Measurements from ENCODE around the gene SLC12A7. TPM values are rescaled to one million over a fixed set of nuclear protein-coding genes. Genes with fewer than 3 reads are reported as not detected.

The SLC12A7 gene
- total RNA-seq, 1 experiment from 2014 or later: 207 TPM

DNA sequence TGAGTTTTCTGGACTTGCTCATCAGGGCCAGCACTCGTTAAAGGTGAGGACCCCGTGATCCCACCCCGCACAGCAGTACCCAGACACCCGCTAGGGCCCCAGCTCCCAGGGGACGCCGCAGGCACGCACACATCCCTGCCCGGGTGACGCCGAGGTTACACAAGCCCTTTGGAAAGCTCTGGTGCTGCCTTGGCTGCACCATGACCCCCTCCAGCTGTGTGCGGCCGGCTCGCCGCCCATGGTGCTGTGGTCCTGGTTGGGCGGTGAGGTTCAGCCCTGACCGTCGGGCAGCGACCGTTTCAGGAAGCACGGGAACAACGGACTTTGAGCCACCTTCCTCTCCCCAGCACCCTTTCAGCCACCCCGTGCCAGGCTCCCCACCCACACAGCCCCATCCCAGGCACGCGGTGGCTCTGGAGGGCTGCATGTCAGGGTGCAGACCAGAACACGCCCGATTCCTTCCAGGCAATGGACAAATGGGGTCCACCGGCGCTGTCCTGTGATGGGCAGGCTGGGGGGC, 7.5 kb upstream of the SLC12A7 start:
- Histone ChIP-seq H3K27ac (no peak overlapping the region), H3K79me2 (ENCODE audit: low read depth) (no peaks in the 10 kb centered on the region), H4K20me1 (ENCODE audit: insufficient read depth) (no peaks in the 10 kb centered on the region), H3K4me2 (no peak overlapping the region), H3K9me2 (ENCODE audit: insufficient read depth) (no peaks in the 10 kb centered on the region), H3K27me3 (ENCODE audit: insufficient read depth, low read depth) (no peaks in the 10 kb centered on the region), H3K4me1 (replicated peaks; ENCODE audit: insufficient read depth) (peaks cover 24% of the 10 kb centered on the region), H3K36me3 (ENCODE audit: low read depth) (no peaks in the 10 kb centered on the region), H3K4me3 (no peak overlapping the region), H3K9me3 (ENCODE audit: insufficient read depth, low read depth) (no peaks in the 10 kb centered on the region), H3F3A (ENCODE audit: insufficient read depth, low read depth) (peaks cover 23% of the 10 kb centered on the region), H2AFZ (no peak overlapping the region)
- ChIA-PET CTCF (interaction anchor here (0.7 to 2.9 kb wide), 3 partner anchors 11 to 778 kb away, joined by 3 to 16 read pairs (median 3); no protein-coding TSS in a partner anchor), POLR2A (ENCODE audit: unreplicated experiment) (interaction anchor here (0.6 to 3.5 kb wide), 2 partner anchors 11 to 12 kb away, joined by 3 to 77 read pairs; no protein-coding TSS in a partner anchor)
- BruUV-seq (replicated peaks): no TSS peak
- intact Hi-C loops (cut with micrococcal nuclease; ENCODE audit: unreplicated experiment): loop anchor here (10.0 kb wide), 2 partner anchors 395 to 735 kb away; no protein-coding TSS in a partner anchor
- TF ChIP-seq, protein P1, sequence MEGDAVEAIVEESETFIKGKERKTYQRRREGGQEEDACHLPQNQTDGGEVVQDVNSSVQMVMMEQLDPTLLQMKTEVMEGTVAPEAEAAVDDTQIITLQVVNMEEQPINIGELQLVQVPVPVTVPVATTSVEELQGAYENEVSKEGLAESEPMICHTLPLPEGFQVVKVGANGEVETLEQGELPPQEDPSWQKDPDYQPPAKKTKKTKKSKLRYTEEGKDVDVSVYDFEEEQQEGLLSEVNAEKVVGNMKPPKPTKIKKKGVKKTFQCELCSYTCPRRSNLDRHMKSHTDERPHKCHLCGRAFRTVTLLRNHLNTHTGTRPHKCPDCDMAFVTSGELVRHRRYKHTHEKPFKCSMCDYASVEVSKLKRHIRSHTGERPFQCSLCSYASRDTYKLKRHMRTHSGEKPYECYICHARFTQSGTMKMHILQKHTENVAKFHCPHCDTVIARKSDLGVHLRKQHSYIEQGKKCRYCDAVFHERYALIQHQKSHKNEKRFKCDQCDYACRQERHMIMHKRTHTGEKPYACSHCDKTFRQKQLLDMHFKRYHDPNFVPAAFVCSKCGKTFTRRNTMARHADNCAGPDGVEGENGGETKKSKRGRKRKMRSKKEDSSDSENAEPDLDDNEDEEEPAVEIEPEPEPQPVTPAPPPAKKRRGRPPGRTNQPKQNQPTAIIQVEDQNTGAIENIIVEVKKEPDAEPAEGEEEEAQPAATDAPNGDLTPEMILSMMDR (conservative IDR thresholded peaks at IDR 0.05): no peak
- TF ChIP-seq EZH2 (IDR thresholded peaks at IDR 0.05; ENCODE audit: low read depth): no peak
- DNase-seq: no peak

DNA sequence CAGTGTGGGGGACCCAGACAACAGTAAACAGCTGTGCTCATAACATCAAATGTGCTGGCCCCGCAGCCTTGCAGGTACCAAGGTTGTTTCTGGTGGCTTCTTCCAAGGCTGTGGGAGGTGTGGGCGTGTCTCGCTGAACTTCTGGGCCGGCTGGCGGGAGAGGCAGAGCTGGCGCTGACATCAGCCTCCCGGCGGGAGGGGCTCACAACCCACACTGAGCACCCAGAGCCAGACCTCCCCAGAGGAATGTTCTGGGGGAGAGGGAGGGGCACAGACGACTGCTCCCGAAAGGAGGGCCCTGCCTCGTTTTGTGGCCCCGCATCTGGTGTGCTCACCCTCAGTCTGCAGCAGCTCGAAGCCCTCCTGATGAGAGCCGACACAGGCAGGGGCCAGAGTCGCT, 6.9 kb upstream of the SLC12A7 start:
- CTCF ChIA-PET: interaction anchor here (0.7 to 2.9 kb wide), 4 partner anchors 11 to 779 kb away, joined by 3 to 16 read pairs (median 3); no protein-coding TSS in a partner anchor
- Histone ChIP-seq H3K4me2 (peak overlapping the region; percentile 29; the same call in 1 of the 2 replicates), H3F3A (ENCODE audit: insufficient read depth, low read depth) (peaks cover 23% of the 10 kb centered on the region), H3K4me3 (no peak overlapping the region), H2AFZ (no peak overlapping the region), H3K9me3 (ENCODE audit: insufficient read depth, low read depth) (no peaks in the 10 kb centered on the region), H3K36me3 (ENCODE audit: low read depth) (no peaks in the 10 kb centered on the region), H3K27me3 (ENCODE audit: insufficient read depth, low read depth) (no peaks in the 10 kb centered on the region), H3K9me2 (ENCODE audit: insufficient read depth) (no peaks in the 10 kb centered on the region), H4K20me1 (ENCODE audit: insufficient read depth) (no peaks in the 10 kb centered on the region), H3K79me2 (ENCODE audit: low read depth) (no peaks in the 10 kb centered on the region), H3K27ac (no peak overlapping the region), H3K4me1 (replicated peaks; ENCODE audit: insufficient read depth) (peaks cover 30% of the 10 kb centered on the region)
- peak in 1 of 2 experiments; percentile 71 for DNase-seq
- no TSS peak for BruUV-seq (replicated peaks)
- POLR2A ChIA-PET (ENCODE audit: unreplicated experiment): interaction anchor here (0.6 to 3.5 kb wide), 3 partner anchors 9 to 13 kb away, joined by 3 to 77 read pairs (median 4); no protein-coding TSS in a partner anchor
- TF ChIP-seq, protein P1 (conservative IDR thresholded peaks at IDR 0.05): no peak
- TF ChIP-seq EZH2 (IDR thresholded peaks at IDR 0.05; ENCODE audit: low read depth): no peak
- intact Hi-C loops (cut with micrococcal nuclease; ENCODE audit: unreplicated experiment): loop anchor here (1.0 to 10.0 kb wide), 3 partner anchors 11 to 734 kb away; no protein-coding TSS in a partner anchor

DNA sequence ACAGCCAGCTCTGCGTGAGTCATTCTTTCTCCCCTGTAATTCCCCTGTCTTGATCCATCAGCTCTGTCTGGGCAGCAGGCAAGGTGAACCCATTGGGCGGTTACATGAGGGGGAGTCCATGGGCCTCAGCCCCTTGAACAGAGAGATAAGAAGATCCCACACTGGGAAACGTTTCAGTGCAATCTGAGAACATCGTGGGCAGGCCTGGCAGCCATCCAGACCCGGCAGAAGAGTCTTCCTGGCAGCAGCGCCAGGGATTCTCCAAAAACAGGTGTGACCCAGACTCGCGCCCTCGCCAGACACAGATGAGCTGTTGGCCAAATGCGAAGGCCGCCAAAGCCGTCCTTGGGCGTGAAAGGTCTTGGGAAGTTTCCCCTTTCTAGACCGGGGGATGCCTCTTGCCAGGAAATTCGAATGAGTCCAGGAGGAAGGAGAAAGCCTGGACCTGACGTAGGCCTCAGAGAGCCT, 6.4 kb upstream of the SLC12A7 start:
- intact Hi-C loops (cut with micrococcal nuclease; ENCODE audit: unreplicated experiment): loop anchor here (1.0 to 10.0 kb wide), 3 partner anchors 11 to 733 kb away; no protein-coding TSS in a partner anchor
- H3K4me2 ChIP-seq: peak overlapping the region; percentile 29
- no peak for TF ChIP-seq EZH2 (IDR thresholded peaks at IDR 0.05; ENCODE audit: low read depth)
- TF ChIP-seq, protein P1 (conservative IDR thresholded peaks at IDR 0.05): no peak
- no peaks in the 10 kb centered on the region for H3K36me3 ChIP-seq (ENCODE audit: low read depth)
- CTCF ChIA-PET: interaction anchor here (0.8 to 2.9 kb wide), 3 partner anchors 12 to 195 kb away, joined by 3 to 16 read pairs (median 3); no protein-coding TSS in a partner anchor
- no peak overlapping the region for H2AFZ ChIP-seq
- no peaks in the 10 kb centered on the region for H3K27me3 ChIP-seq (ENCODE audit: insufficient read depth, low read depth)
- H3K4me3 ChIP-seq: no peak overlapping the region
- no peaks in the 10 kb centered on the region for H3K9me3 ChIP-seq (ENCODE audit: insufficient read depth, low read depth)
- H3K27ac ChIP-seq: no peak overlapping the region
- POLR2A ChIA-PET (ENCODE audit: unreplicated experiment): interaction anchor here (0.7 to 3.5 kb wide), 4 partner anchors 9 to 137 kb away, joined by 3 to 77 read pairs (median 4); no protein-coding TSS in a partner anchor
- peaks cover 35% of the 10 kb centered on the region for H3K4me1 ChIP-seq (replicated peaks; ENCODE audit: insufficient read depth)
- H4K20me1 ChIP-seq (ENCODE audit: insufficient read depth): no peaks in the 10 kb centered on the region
- H3K9me2 ChIP-seq (ENCODE audit: insufficient read depth): no peaks in the 10 kb centered on the region
- no TSS peak for BruUV-seq (replicated peaks)
- no peaks in the 10 kb centered on the region for H3K79me2 ChIP-seq (ENCODE audit: low read depth)
- peaks cover 26% of the 10 kb centered on the region for H3F3A ChIP-seq (ENCODE audit: insufficient read depth, low read depth)
- DNase-seq: peak; percentile 58 to 79

All from PC-9 (cell line).